Bone marrow (tissue), 2 donors: ENCODE data around the gene ELL2.

Experiments used
- DNase-seq, 2 donors: peaks; one replicate each; lab custom pipeline; 2025; lab: John Stamatoyannopoulos, UW

The ELL2 gene

GRCh38 chr5:95956021-95956899 lies 5.4 kb downstream of the ELL2 start:
- no peak for DNase-seq

GRCh38 chr5:95954716-95955115 lies 6.9 kb downstream of the ELL2 start:
- DNase-seq: no peak

- DNase-seq: no peak
Measured at GRCh38 chr5:95953021-95953702, 8.5 kb downstream of the ELL2 start.

GRCh38 chr5:95951916-95952315 lies 9.7 kb downstream of the ELL2 start:
- no peak for DNase-seq

GRCh38 chr5:95949810-95950209 lies 11.8 kb downstream of the ELL2 start:
- no peak for DNase-seq

GRCh38 chr5:95948631-95949030 lies 13.0 kb downstream of the ELL2 start:
- no peak for DNase-seq

GRCh38 chr5:95946451-95946850 lies 15.2 kb downstream of the ELL2 start:
- no peak for DNase-seq

- DNase-seq: no peak
Measured at GRCh38 chr5:95942968-95943367, 18.7 kb downstream of the ELL2 start.

GRCh38 chr5:95942414-95942813 lies 19.2 kb downstream of the ELL2 start:
- DNase-seq: no peak

GRCh38 chr5:95941756-95942155 lies 19.9 kb downstream of the ELL2 start:
- no peak for DNase-seq

- no peak for DNase-seq
Measured at GRCh38 chr5:95940758-95941682, 20.6 kb downstream of the ELL2 start.

GRCh38 chr5:95939465-95939864 lies 22.2 kb downstream of the ELL2 start:
- no peak for DNase-seq

GRCh38 chr5:95938766-95939165 lies 22.9 kb downstream of the ELL2 start:
- no peak for DNase-seq

GRCh38 chr5:95938347-95938746 lies 23.3 kb downstream of the ELL2 start:
- DNase-seq: no peak

- DNase-seq: no peak
Measured at GRCh38 chr5:95937607-95938152, 24.0 kb downstream of the ELL2 start.

- no peak for DNase-seq
Measured at GRCh38 chr5:95936812-95937397, 24.7 kb downstream of the ELL2 start.

- no peak for DNase-seq
Measured at GRCh38 chr5:95935553-95936100, 26.0 kb downstream of the ELL2 start.

GRCh38 chr5:95934207-95934804 lies 27.3 kb downstream of the ELL2 start:
- DNase-seq: no peak

- no peak for DNase-seq
Measured at GRCh38 chr5:95932941-95933340, 28.7 kb downstream of the ELL2 start.

- no peak for DNase-seq
Measured at GRCh38 chr5:95931079-95931833, 30.4 kb downstream of the ELL2 start.
